ENCODE results near the gene NOLC1. TPM values are rescaled to one million over a fixed set of nuclear protein-coding genes. Genes with fewer than 3 reads are reported as not detected.
A peak's percentile ranks its signal among the peaks of the same experiment; 100 is the strongest.

NOLC1 gene
- 10 to 100 TPM; 33.2 to 44.3 (median 40.1) TPM for total RNA-seq
- long read RNA-seq, donor 1, transcript NOLC1-207 (13 exons, 2,441 nt) = minor isoform, 10 of 42 reads
- long read RNA-seq, donor 1, transcript NOLC1-209 (13 exons, 3,932 nt) = major isoform, 11 of 42 reads
- long read RNA-seq, donor 1, partial matches to known transcripts = 15 of 42 reads
- long read RNA-seq, donor 1, other reads (novel, unspliced or antisense) = 5 of 42 reads
- long read RNA-seq, donor 2, partial matches to known transcripts = 10 of 12 reads
- long read RNA-seq, donor 2, other reads (novel, unspliced or antisense) = 2 of 12 reads

DNA sequence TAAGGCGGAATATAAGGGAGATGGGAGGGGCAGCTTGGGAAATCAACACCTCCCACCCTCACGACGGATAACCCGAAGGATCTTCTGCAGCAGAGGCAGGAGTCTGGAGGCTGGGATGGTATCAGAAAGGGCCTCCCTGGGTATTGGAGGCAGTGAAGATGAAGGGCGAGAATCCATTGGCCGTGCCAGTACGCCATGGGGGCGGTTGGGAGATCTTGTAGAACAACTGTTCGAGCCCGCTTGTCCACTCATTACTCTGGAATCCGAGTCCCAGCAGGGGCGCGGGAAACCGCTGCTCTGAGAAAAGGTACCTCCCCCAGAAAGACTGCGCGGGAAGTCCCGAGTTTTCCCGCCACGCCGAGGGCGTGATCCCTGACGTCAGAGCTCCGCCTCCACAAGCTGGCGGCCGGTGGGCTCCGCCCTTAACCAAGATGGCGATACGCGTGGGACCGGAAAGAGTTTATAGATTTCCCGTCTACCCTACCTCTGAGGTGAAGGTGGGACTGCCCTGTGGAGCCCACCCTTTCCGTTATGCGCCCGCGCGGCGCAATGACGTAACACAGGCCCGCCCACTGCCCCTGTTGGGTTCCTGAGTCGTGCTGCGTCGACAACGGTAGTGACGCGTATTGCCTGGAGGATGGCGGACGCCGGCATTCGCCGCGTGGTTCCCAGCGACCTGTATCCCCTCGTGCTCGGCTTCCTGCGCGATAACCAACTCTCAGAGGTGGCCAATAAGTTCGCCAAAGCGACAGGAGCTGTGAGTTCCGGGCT is at the start of gene NOLC1:
Gene NOLC1, plus strand, starts transcription at position 616 of the 771 bp plus-strand sequence. Its CDS starts 22 bp downstream, at position 638.
- peaks cover 20% of the 10 kb centered on the region for H3K4me1 ChIP-seq (ENCODE audit: low read depth)
- peak; percentile 99 to 100 (median 100) for DNase-seq
- no peaks in the 10 kb centered on the region for H3K9me3 ChIP-seq
- peak; percentile 98 for ATAC-seq
- H3K36me3 ChIP-seq (ENCODE audit: low read depth) = peaks cover 4% of the 10 kb centered on the region
- intact Hi-C loops (cut with DNase I, micrococcal nuclease) = no loop called here
- H3K4me3 ChIP-seq = peak within 1 kb of the TSS; percentile 64
- TF ChIP-seq, protein P1, sequence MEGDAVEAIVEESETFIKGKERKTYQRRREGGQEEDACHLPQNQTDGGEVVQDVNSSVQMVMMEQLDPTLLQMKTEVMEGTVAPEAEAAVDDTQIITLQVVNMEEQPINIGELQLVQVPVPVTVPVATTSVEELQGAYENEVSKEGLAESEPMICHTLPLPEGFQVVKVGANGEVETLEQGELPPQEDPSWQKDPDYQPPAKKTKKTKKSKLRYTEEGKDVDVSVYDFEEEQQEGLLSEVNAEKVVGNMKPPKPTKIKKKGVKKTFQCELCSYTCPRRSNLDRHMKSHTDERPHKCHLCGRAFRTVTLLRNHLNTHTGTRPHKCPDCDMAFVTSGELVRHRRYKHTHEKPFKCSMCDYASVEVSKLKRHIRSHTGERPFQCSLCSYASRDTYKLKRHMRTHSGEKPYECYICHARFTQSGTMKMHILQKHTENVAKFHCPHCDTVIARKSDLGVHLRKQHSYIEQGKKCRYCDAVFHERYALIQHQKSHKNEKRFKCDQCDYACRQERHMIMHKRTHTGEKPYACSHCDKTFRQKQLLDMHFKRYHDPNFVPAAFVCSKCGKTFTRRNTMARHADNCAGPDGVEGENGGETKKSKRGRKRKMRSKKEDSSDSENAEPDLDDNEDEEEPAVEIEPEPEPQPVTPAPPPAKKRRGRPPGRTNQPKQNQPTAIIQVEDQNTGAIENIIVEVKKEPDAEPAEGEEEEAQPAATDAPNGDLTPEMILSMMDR (IDR thresholded peaks at IDR 0.05) = no peak

DNA sequence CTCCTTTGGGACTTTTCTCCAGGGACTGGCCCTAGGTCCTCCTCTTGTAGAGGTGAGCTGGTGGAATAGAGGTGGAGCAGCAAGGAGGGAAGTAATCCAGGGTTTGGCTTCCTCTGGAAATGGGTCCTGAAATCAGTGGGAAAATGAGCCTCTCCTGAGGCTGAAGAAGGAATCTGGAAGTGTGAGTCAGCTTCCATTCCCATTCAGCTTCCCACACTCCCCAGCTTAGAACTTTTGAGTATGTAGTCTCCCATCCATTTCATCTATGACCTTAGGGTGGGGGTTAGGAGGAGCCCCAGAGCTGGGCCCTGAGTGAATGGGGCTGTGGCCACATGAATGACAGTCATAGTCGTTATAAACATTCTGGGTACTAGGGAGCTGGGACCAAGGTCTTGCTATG is 49.8 kb upstream of the NOLC1 start:
- no peaks in the 10 kb centered on the region for H3K36me3 ChIP-seq (ENCODE audit: low read depth)
- H3K4me1 ChIP-seq (ENCODE audit: low read depth) = no peaks in the 10 kb centered on the region
- DNase-seq = no peak
- intact Hi-C loops (cut with DNase I, micrococcal nuclease) = no loop called here
- TF ChIP-seq, protein P1 (IDR thresholded peaks at IDR 0.05) = no peak
- H3K9me3 ChIP-seq = no peaks in the 10 kb centered on the region
- no peak overlapping the region for H3K4me3 ChIP-seq
- ATAC-seq = no peak

DNA sequence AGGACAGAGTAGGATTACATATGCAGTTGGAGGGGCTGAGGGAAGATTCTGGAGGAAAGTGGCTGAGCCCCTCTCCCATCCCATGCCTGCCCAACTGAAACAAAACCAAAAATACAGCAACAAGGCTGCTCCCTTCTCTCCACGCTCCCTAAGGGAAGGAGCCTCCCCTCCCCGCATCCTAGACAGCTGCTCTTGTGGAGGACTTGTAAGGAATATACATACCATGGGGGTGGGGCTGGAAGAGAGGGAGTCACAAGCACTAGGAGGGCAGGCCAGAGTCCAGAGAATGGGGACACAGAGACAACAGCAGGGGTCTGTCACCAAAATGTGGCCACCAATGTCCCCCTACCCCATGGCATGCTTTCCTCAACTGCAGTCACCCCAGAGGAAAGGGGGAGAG is 45.2 kb upstream of the NOLC1 start:
- no peak for ATAC-seq
- no peaks in the 10 kb centered on the region for H3K9me3 ChIP-seq
- TF ChIP-seq, protein P1 (IDR thresholded peaks at IDR 0.05) = no peak
- H3K36me3 ChIP-seq (ENCODE audit: low read depth) = peaks cover 14% of the 10 kb centered on the region
- no peak for DNase-seq
- no peaks in the 10 kb centered on the region for H3K4me1 ChIP-seq (ENCODE audit: low read depth)
- H3K4me3 ChIP-seq = no peak overlapping the region
- intact Hi-C loops (cut with DNase I, micrococcal nuclease) = no loop called here

GRCh38 chr10:102109166-102110116 is 42.7 kb upstream of the NOLC1 start:
- DNase-seq (no peak), ATAC-seq (no peak)
- TF ChIP-seq, protein P1 (IDR thresholded peaks at IDR 0.05) = no peak
- Histone ChIP-seq H3K4me3 (no peak overlapping the region), H3K36me3 (ENCODE audit: low read depth) (peaks cover 14% of the 10 kb centered on the region), H3K4me1 (ENCODE audit: low read depth) (peaks cover 14% of the 10 kb centered on the region), H3K9me3 (no peaks in the 10 kb centered on the region)
- intact Hi-C loops (cut with DNase I, micrococcal nuclease) = no loop called here

- H3K4me1 ChIP-seq (ENCODE audit: low read depth) = peaks cover 18% of the 10 kb centered on the region
- H3K36me3 ChIP-seq (ENCODE audit: low read depth) = peaks cover 14% of the 10 kb centered on the region
- no peak for DNase-seq
- no peak overlapping the region for H3K4me3 ChIP-seq
- TF ChIP-seq, protein P1 (IDR thresholded peaks at IDR 0.05) = no peak
- intact Hi-C loops (cut with DNase I, micrococcal nuclease) = no loop called here
- ATAC-seq = no peak
- no peaks in the 10 kb centered on the region for H3K9me3 ChIP-seq
These were observed 40.9 kb upstream of the NOLC1 start for GRCh38 chr10:102111276-102111675.

Data from mucosa of descending colon (tissue), 3 donors.